C4-2B (cell line): ENCODE measurements around the gene GLRA2.

Experiments used
- H3K27ac ChIP-seq: fragments of 450-650 bp; 2 replicates; pipeline ENCODE4 v1.5.1; 2017
- ZFX ChIP-seq: fragments of 450-650 bp; IDR thresholded peaks from 2 replicates; pipeline ENCODE4 v1.6.1; 2017
- TF ChIP-seq, protein P1 (sequence below): fragments of 450-650 bp; conservative IDR thresholded peaks from 2 replicates; pipeline ENCODE4 v1.5.1; 2017; ENCODE audit warnings: mild to moderate bottlenecking

Gene GLRA2

GRCh38 chrX:14529290-14529989 is at the start of gene GLRA2:
GLRA2 (plus strand) TSS chrX:14529536; CDS start chrX:14530058, 522 bp downstream.
- H3K27ac ChIP-seq: no peak within 1 kb of the TSS
- TF ChIP-seq ZFX: no peak
- TF ChIP-seq, protein P1, sequence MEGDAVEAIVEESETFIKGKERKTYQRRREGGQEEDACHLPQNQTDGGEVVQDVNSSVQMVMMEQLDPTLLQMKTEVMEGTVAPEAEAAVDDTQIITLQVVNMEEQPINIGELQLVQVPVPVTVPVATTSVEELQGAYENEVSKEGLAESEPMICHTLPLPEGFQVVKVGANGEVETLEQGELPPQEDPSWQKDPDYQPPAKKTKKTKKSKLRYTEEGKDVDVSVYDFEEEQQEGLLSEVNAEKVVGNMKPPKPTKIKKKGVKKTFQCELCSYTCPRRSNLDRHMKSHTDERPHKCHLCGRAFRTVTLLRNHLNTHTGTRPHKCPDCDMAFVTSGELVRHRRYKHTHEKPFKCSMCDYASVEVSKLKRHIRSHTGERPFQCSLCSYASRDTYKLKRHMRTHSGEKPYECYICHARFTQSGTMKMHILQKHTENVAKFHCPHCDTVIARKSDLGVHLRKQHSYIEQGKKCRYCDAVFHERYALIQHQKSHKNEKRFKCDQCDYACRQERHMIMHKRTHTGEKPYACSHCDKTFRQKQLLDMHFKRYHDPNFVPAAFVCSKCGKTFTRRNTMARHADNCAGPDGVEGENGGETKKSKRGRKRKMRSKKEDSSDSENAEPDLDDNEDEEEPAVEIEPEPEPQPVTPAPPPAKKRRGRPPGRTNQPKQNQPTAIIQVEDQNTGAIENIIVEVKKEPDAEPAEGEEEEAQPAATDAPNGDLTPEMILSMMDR: no peak

DNA sequence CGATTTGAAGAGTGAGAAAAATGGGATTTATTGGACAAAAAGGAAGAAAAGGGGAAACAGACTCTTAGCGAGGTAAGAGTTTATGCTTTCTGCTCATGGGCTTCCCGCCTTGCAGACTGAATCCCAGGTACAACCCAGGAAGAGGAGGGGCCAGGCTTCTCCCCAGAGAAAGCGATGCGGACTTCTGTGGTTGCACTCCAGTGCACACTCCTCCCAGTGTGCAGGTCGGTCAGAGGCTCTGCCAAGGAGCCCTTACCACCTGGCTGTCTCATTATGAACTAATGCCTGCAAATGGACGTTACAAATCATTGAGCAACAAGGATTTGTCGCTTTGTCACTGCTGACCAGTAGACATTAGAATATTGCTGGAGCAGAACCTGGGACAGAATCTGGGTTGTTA is 39.9 kb upstream of the GLRA2 start:
- TF ChIP-seq, protein P1: no peak
- TF ChIP-seq ZFX: no peak

DNA sequence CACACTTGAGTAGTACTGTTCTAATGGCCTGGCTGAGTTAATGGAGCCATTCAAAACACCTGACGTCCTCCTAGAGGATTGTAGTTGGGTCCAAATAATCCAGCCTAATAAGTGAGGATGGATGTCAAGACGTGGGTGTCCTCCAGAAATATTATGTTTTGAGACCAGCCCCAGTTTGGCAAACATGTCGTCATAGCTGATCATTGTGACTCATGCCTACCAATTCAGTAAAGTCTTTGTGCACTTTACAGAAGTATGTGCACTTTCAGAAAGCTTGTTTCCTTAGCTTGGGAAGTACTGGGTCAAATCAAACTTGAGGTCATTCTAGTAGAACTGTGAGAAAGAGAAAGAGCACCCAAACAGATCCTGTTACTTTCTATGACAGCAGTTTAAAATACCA is 37.6 kb upstream of the GLRA2 start:
- no peak overlapping the region for H3K27ac ChIP-seq

More for the DNA sequence above, 39.9 kb upstream of the GLRA2 start:
- no peak overlapping the region for H3K27ac ChIP-seq

DNA sequence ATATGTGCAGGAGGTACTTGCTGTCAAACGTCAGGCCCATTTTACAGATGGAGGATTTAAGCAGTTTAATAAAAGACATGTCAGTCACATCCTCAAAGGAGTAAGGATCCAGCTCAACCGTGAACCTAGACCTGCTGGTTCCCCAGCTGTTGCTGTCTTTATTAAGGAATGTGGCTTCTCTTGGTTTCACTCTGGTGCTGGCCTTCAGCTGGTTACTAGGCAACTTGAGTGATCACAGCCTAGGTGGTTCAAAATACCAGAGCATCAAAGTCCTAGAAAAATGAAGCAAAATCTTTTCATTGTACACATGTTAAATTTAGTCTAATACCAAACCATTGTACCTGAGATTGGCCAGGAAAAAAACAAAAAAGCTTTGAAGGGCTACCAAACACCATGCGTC is 32.7 kb upstream of the GLRA2 start:
- TF ChIP-seq ZFX: no peak
- TF ChIP-seq, protein P1: no peak
- no peak overlapping the region for H3K27ac ChIP-seq

More for the DNA sequence above, 37.6 kb upstream of the GLRA2 start:
- no peak for TF ChIP-seq ZFX
- TF ChIP-seq, protein P1: no peak

DNA sequence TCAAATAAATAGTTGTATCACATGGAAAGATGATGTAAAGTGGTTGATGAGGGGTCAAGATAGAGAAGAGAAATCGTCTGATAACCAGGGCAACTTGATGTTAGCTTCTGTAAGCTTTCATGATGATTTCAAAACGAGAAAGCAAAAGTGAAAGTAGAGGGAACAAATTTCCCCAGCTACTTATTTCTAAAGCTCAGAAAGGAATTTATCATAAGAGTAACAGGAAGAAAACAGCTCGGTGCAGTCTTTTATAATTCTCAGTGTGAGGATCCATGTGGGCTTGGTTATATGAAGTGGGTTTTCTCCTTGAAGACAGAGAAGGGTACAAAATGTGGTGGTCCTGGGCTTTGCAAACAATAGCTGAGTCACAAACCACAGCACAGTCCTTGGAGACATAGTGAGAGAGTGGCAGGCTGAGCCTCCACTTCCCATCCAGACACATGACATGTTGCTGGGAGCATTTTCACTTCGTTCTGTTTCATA is 32.1 kb upstream of the GLRA2 start:
- TF ChIP-seq, protein P1: no peak
- TF ChIP-seq ZFX: no peak
- no peak overlapping the region for H3K27ac ChIP-seq

DNA sequence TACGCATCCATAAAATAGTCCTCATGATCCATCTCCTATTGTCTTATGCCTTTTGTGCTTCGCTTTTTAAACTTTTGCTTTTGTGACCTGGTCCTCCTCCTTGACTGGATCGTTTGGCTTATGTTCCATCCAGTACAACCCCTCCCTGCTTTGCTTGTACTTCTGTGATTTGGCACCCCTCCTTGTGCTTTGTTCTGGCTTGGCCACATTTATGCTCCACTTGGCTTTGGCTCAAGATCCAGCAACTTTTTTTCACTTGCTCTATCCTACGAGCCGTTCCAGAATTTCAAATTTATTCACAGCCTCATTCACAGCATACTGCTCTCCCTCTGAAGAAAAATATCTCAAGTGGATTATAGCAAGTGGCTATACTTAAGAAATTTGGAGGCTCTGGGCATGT is 28.0 kb upstream of the GLRA2 start:
- TF ChIP-seq, protein P1: no peak
- no peak for TF ChIP-seq ZFX
- H3K27ac ChIP-seq: no peak overlapping the region

DNA sequence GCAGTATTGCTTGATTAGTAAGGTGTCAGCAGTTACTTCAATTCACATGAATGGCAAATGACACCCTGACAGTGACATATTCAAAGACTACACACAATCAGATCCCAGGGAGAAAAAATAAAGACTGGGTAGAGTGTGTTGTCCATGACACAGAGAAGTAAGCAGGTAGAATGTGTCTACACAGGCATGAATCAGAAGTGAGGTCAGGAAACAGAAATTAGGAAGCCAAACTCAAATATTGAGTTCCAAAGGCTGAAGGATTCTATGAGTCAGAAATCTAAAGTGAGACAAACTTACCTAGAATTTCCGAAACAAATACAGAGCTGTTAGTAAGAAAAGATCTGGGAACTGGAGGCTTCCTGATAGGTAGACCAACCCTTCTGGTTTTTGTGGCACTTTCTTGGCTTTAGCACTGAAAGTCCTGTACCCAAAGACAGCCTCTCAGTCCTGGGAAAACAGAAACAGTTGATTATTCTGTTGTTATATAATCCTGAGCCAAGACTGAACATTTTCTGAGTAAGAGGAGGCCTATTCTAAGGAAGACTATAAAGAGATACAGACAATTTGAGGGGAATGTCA is 24.3 kb upstream of the GLRA2 start:
- H3K27ac ChIP-seq: no peak overlapping the region
- TF ChIP-seq, protein P1: no peak
- TF ChIP-seq ZFX: no peak
